Stomach (tissue), 9 donors: Measurements from ENCODE around the gene LCN6. TPM values are rescaled to one million over a fixed set of nuclear protein-coding genes. Genes with fewer than 3 reads are reported as not detected.

Experiments used
- DNase-seq, 2 donors: peaks; one replicate each; pipeline versions ENCODE4 v3.0.0 to v3.0.0-alpha.2; 2013 to 2019
- H3K27ac ChIP-seq, 5 donors: fragments of 200-600 bp in 4 of 5; sonication (generic) in 4 of 5; one replicate each; pipeline ENCODE4 v1.5.1; 2013 to 2019; ENCODE audit warnings: mild to moderate bottlenecking in 1 of 5, moderate library complexity in 1 of 5
- H3K27me3 ChIP-seq, 3 donors: fragments of 200-600 bp; sonication (generic); one replicate each; pipeline ENCODE4 v1.5.1; 2017 to 2019; ENCODE audit warnings: mixed run types in 1 of 3
- H3K36me3 ChIP-seq, 4 donors: fragments of 200-600 bp; sonication (generic); 1 replicate in 3 of 4; 2 replicates in 1 of 4; pipeline ENCODE4 v1.5.1; 2016 to 2019
- H3K4me1 ChIP-seq, 4 donors: fragments of 200-600 bp; sonication (generic); one replicate each; pipeline ENCODE4 v1.5.1; 2016 to 2019
- H3K4me3 ChIP-seq, 4 donors: fragments of 200-600 bp; sonication (generic) in 3 of 4; one replicate each; pipeline ENCODE4 v1.5.1; 2016 to 2019; ENCODE audit warnings: mild to moderate bottlenecking in 1 of 4
- H3K9me3 ChIP-seq, 4 donors: fragments of 200-600 bp; sonication (generic); one replicate each; pipeline ENCODE4 v1.5.1; 2016 to 2019
- CTCF ChIP-seq, 7 experiments: fragments of 450-650 bp in 4 of 7; fragments of 200-600 bp in 3 of 7; sonication (generic) in 3 of 7; IDR thresholded peaks; one replicate each; pipeline ENCODE4 v1.5.1; 2016 to 2019; ENCODE audit warnings: antibody characterized with exemption in 7 of 7, control low read depth in 2 of 7, mild to moderate bottlenecking in 1 of 7
- EP300 ChIP-seq: sonication (generic); formaldehyde crosslinking; IDR thresholded peaks from one replicate; pipeline ENCODE4 v1.6.1; 2017; ENCODE audit warnings: antibody characterized with exemption
- POLR2A ChIP-seq, 4 donors: fragments of 450-650 bp; IDR thresholded peaks; one replicate each; pipeline ENCODE4 v1.6.1; 2016; ENCODE audit warnings: antibody characterized with exemption in 4 of 4, control low read depth in 2 of 4, mild to moderate bottlenecking in 1 of 4, moderate library complexity in 1 of 4
- POLR2AphosphoS5 ChIP-seq, 3 donors: sonication (generic); formaldehyde crosslinking; IDR thresholded peaks; one replicate each; pipeline ENCODE4 v1.6.1; 2016; ENCODE audit warnings: antibody characterized with exemption in 3 of 3
- WGBS, 5 donors: extraction: QIAGEN DNeasy Blood & Tissue Kit in 3 of 5; methylation state at CpG; one replicate each; pipeline versions ENCODE4 v1.1.5 to v1.1.7; 2013 to 2018; 5-methylcytosine and 5-hydroxymethylcytosine counted together
- intact Hi-C: fragments of 100-400 bp; cut with DNase I; formaldehyde crosslinking; loops from one replicate; pipeline ENCODE4 v1.15.1; 2023; ENCODE audit warnings: low total_unique reads
- polyA plus RNA-seq, 3 donors: library from polyadenylated mRNA; stranded (reverse); fragments of 200-250 nt; gene quantifications; one replicate each; pipeline ENCODE4 v1.2.3, GENCODE V29; 2013
- total RNA-seq, 5 donors: library from RNA; depleted of rRNA; stranded (reverse); fragments of >200 nt; gene quantifications; one replicate each; pipeline versions ENCODE4 v1.1.0 to v1.2.3, GENCODE V29; 2014 to 2016
- donor health status: healthy with polysubstance abuse.
- donor health status: Bipolar disorder and iron deficiency.
- donor health status: healthy.

LCN6 gene
- total and polyA plus RNA-seq, 8 donors: 7.0 to 31.2 (median 19.2) TPM; not detected in 2

GRCh38 chr9:136740491-136740890 is 7.8 kb downstream of the LCN6 start:
- Histone ChIP-seq H3K27ac (no peak overlapping the region), H3K4me3 (no peak overlapping the region), H3K36me3 (no peaks in the 10 kb centered on the region), H3K9me3 (no peaks in the 10 kb centered on the region), H3K4me1 (peaks cover 22 to 30% (median 28%) of the 10 kb centered on the region in 4 donors), H3K27me3 (peaks cover 3 to 62% (median 43%) of the 10 kb centered on the region in 3 donors)
- DNase-seq: no peak
- TF ChIP-seq POLR2AphosphoS5 (IDR thresholded peaks at IDR 0.05): no peak
- no peak for TF ChIP-seq EP300
- no peak for TF ChIP-seq POLR2A (IDR thresholded peaks at IDR 0.05)
- TF ChIP-seq CTCF (IDR thresholded peaks at IDR 0.05): no peak
- intact Hi-C loops: no loop called here
- WGBS, 5 donors: 73 to 75% (median 75%) methylated on average over 15 to 16 of the region's 16 CpGs

GRCh38 chr9:136740069-136740468 is 8.3 kb downstream of the LCN6 start:
- no peak for TF ChIP-seq EP300
- no peak for TF ChIP-seq POLR2A (IDR thresholded peaks at IDR 0.05)
- no peak for TF ChIP-seq CTCF (IDR thresholded peaks at IDR 0.05)
- no peak for TF ChIP-seq POLR2AphosphoS5 (IDR thresholded peaks at IDR 0.05)
- Histone ChIP-seq H3K27me3 (peaks cover 3 to 58% (median 43%) of the 10 kb centered on the region in 3 donors), H3K27ac (no peak overlapping the region), H3K36me3 (no peaks in the 10 kb centered on the region), H3K4me3 (no peak overlapping the region), H3K9me3 (no peaks in the 10 kb centered on the region), H3K4me1 (peaks cover 22 to 30% (median 28%) of the 10 kb centered on the region in 4 donors)
- 84 to 92% (median 88%) methylated on average over 8 to 11 of the region's 11 CpGs for WGBS, 5 donors
- DNase-seq: no peak
- intact Hi-C loops: no loop called here

- Histone ChIP-seq H3K4me3 (no peak overlapping the region), H3K27ac (no peak overlapping the region), H3K4me1 (peaks cover 22 to 30% (median 28%) of the 10 kb centered on the region in 4 donors), H3K9me3 (no peaks in the 10 kb centered on the region), H3K36me3 (no peaks in the 10 kb centered on the region), H3K27me3 (peaks cover 3 to 52% (median 43%) of the 10 kb centered on the region in 3 donors)
- 86 to 94% (median 89%) methylated on average over 18 to 23 of the region's 23 CpGs for WGBS, 5 donors
- DNase-seq: no peak
- intact Hi-C loops: no loop called here
- TF ChIP-seq CTCF (IDR thresholded peaks at IDR 0.05): no peak
- no peak for TF ChIP-seq POLR2A (IDR thresholded peaks at IDR 0.05)
- TF ChIP-seq EP300: no peak
- TF ChIP-seq POLR2AphosphoS5 (IDR thresholded peaks at IDR 0.05): no peak
Measured at GRCh38 chr9:136739509-136739908, 8.8 kb downstream of the LCN6 start.

DNA sequence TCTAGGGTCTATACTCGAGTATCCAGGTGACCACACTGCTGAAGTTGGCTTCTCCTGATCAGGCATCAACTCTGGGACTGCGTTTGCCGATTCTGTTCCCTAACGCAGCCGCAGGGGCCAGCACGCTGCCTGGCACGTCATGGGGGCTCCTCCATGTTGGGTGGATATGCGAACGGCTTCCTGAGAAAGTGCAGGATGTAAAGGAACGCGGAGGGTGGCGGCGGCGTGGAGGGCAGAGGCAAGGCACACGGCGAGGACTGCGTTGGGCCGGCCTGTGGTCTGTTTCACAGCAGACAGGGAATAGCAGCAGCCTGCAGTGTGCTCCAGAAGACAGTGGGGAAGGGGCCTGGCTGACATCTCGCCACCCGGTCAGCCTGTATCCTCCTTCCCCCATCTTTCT is 9.4 kb downstream of the LCN6 start:
- Histone ChIP-seq H3K27me3 (peaks cover 3 to 46% (median 43%) of the 10 kb centered on the region in 3 donors), H3K9me3 (no peaks in the 10 kb centered on the region), H3K4me3 (no peak overlapping the region), H3K36me3 (no peaks in the 10 kb centered on the region), H3K27ac (no peak overlapping the region), H3K4me1 (peaks cover 22 to 30% (median 28%) of the 10 kb centered on the region in 4 donors)
- intact Hi-C loops: no loop called here
- 90 to 93% (median 91%) methylated on average over 20 of the region's 20 CpGs for WGBS, 5 donors
- no peak for DNase-seq
- TF ChIP-seq CTCF (IDR thresholded peaks at IDR 0.05): no peak
